HCT116 (cell line): ENCODE measurements around the gene CNTNAP5. TPM values are rescaled to one million over a fixed set of nuclear protein-coding genes. Genes with fewer than 3 reads are reported as not detected.

Experiments
- ATAC-seq: fragments of 200-7000 bp; cut with Tn5 transposase; 2 replicates; pipeline ENCODE4 v1.9.1; 2020; ENCODE audit warnings: mild to moderate bottlenecking, moderate library complexity
- BruUV-seq: library from RNA; stranded (reverse); fragments of 400-500 nt; replicated peaks from 2 replicates; lab custom pipeline; 2021; lab: Mats Ljungman, UMichigan
- CTCF ChIA-PET: fragments of 300-600 bp; sonication (Branson Sonifier 250); formaldehyde crosslinking; loops from one replicate; lab custom pipeline; 2021; ENCODE audit warnings: antibody characterized with exemption; lab: Charles Lee
- POLR2A ChIA-PET: fragments of 300-600, 350-600 bp; sonication (Branson Sonifier 250); formaldehyde crosslinking; loops from one replicate; lab custom pipeline; 2021; ENCODE audit warnings: antibody characterized with exemption; lab: Charles Lee
- RAD21 ChIA-PET, 2 experiments: fragments of 300-600 bp; sonication (Branson Sonifier 250); formaldehyde crosslinking; loops; one replicate each; lab custom pipeline; 2023; ENCODE audit warnings: low total read pairs in 2 of 2; ENCODE audit not compliant: uncharacterized antibody in 2 of 2, unreplicated experiment in 2 of 2, low non-redundant PET in 1 of 2; lab: Charles Lee
- DNase-seq: peaks from one replicate; pipeline ENCODE4 v3.0.0-alpha.2; 2010; ENCODE audit warnings: low read depth, low spot score
- H2AFZ ChIP-seq: fragments of 200-600 bp; shearing (Covaris generic), sonication (generic); 2 replicates; pipeline ENCODE4 v1.6.1; 2017; ENCODE audit warnings: low read depth, mixed run types, mixed read lengths, antibody characterized with exemption, low read length; ENCODE audit not compliant: poor library complexity, severe bottlenecking
- H3K27ac ChIP-seq: 2 replicates; pipeline ENCODE4 v1.5.1; 2012; ENCODE audit warnings: low read depth, low read length
- H3K27me3 ChIP-seq: fragments of 200-600 bp; sonication (generic); 2 replicates; pipeline ENCODE4 v1.6.1; 2016; ENCODE audit warnings: mixed run types, low read length, mixed read lengths; ENCODE audit not compliant: insufficient read depth
- H3K36me3 ChIP-seq, 2 experiments: fragments of 200-500 bp in 1 of 2; fragments of 200-600 bp in 1 of 2; sonication (Bioruptor generic) in 1 of 2; sonication (generic) in 1 of 2; 2 replicates each; pipeline versions ENCODE4 v1.5.1 to v1.6.1; 2014 to 2016; ENCODE audit warnings: low read length in 2 of 2, inconsistent platforms in 1 of 2, mixed read lengths in 1 of 2, mixed run types in 1 of 2; ENCODE audit not compliant: insufficient read depth in 2 of 2, control insufficient read depth in 1 of 2
- H3K4me1 ChIP-seq, 2 experiments: fragments of 200-600 bp in 1 of 2; sonication (generic) in 1 of 2; 2 replicates each; pipeline versions ENCODE4 v1.5.1 to v1.6.1; 2012 to 2017; ENCODE audit warnings: low read length in 2 of 2, inconsistent platforms in 1 of 2, mild to moderate bottlenecking in 1 of 2, mixed read lengths in 1 of 2, mixed run types in 1 of 2, moderate library complexity in 1 of 2; ENCODE audit not compliant: insufficient read depth in 2 of 2, control insufficient read depth in 1 of 2
- H3K4me2 ChIP-seq: fragments of 200-600 bp; sonication (generic); 2 replicates; pipeline ENCODE4 v1.6.1; 2017; ENCODE audit warnings: mixed run types, low read length, mixed read lengths
- H3K4me3 ChIP-seq, 2 experiments: fragments of 200-600 bp in 1 of 2; sonication (generic) in 1 of 2; replicated peaks in 1 of 2; 2 replicates each; pipeline ENCODE4 v1.5.1; 2011 to 2016; ENCODE audit warnings: low read length in 2 of 2, control low read depth in 1 of 2, low read depth in 1 of 2, mild to moderate bottlenecking in 1 of 2, mixed read lengths in 1 of 2, mixed run types in 1 of 2
- H3K79me2 ChIP-seq: fragments of 200-600 bp; sonication (generic); 2 replicates; pipeline ENCODE4 v1.6.1; 2017; ENCODE audit warnings: mild to moderate bottlenecking, mixed run types, low read length, moderate library complexity, mixed read lengths; ENCODE audit not compliant: insufficient read depth
- H3K9ac ChIP-seq: fragments of 200-600 bp; sonication (generic); 2 replicates; pipeline ENCODE4 v1.6.1; 2016; ENCODE audit warnings: low read length, mixed read lengths
- H3K9me2 ChIP-seq: fragments of 200-600 bp; sonication (generic), shearing (Covaris generic); 2 replicates; pipeline ENCODE4 v1.6.1; 2017; ENCODE audit warnings: mixed run types, mild to moderate bottlenecking, moderate library complexity; ENCODE audit not compliant: insufficient read depth
- H3K9me3 ChIP-seq, 2 experiments: fragments of 200-500 bp in 1 of 2; fragments of 200-600 bp in 1 of 2; sonication (Bioruptor generic) in 1 of 2; sonication (generic) in 1 of 2; 2 replicates each; pipeline ENCODE4 v1.6.1; 2014 to 2017; ENCODE audit warnings: low read length in 2 of 2, mixed read lengths in 2 of 2, inconsistent platforms in 1 of 2, low read depth in 1 of 2, mild to moderate bottlenecking in 1 of 2, mixed run types in 1 of 2, moderate library complexity in 1 of 2; ENCODE audit not compliant: control insufficient read depth in 1 of 2, insufficient read depth in 1 of 2
- H4K20me1 ChIP-seq: fragments of 200-600 bp; sonication (generic), shearing (Covaris generic); 2 replicates; pipeline ENCODE4 v1.6.1; 2017; ENCODE audit warnings: mixed run types, mild to moderate bottlenecking, moderate library complexity; ENCODE audit not compliant: insufficient read depth
- ATF3 ChIP-seq: IDR thresholded peaks from 2 replicates; pipeline ENCODE4 v1.6.1; 2012
- CBX3 ChIP-seq: IDR thresholded peaks from 2 replicates; pipeline ENCODE4 v1.6.1; 2012; ENCODE audit warnings: low read depth
- EGR1 ChIP-seq: IDR thresholded peaks from 2 replicates; pipeline ENCODE4 v1.6.1; 2012; ENCODE audit warnings: low read depth
- ELF1 ChIP-seq: IDR thresholded peaks from 2 replicates; pipeline ENCODE4 v1.6.1; 2012; ENCODE audit warnings: low read depth, borderline replicate concordance
- EZH2phosphoT487 ChIP-seq: fragments of 200-600 bp; IDR thresholded peaks from 2 replicates; pipeline ENCODE4 v1.6.1; 2018; ENCODE audit warnings: antibody characterized with exemption, borderline replicate concordance
- FOSL1 ChIP-seq: IDR thresholded peaks from 2 replicates; pipeline ENCODE4 v1.6.1; 2012; ENCODE audit warnings: low read depth
- JUND ChIP-seq: IDR thresholded peaks from 2 replicates; pipeline ENCODE4 v1.6.1; 2012
- POLR2AphosphoS5 ChIP-seq: IDR thresholded peaks from 2 replicates; pipeline ENCODE4 v1.6.1; 2011; ENCODE audit warnings: mild to moderate bottlenecking, low read depth, low read length, moderate library complexity
- RAD21 ChIP-seq: IDR thresholded peaks from 2 replicates; pipeline ENCODE4 v1.6.1; 2012; ENCODE audit warnings: low read depth, mild to moderate bottlenecking
- REST ChIP-seq: IDR thresholded peaks from 2 replicates; pipeline ENCODE4 v1.6.1; 2012; ENCODE audit warnings: low read depth
- SP1 ChIP-seq: IDR thresholded peaks from 2 replicates; pipeline ENCODE4 v1.6.1; 2012; ENCODE audit warnings: low read depth
- SRF ChIP-seq: IDR thresholded peaks from 2 replicates; pipeline ENCODE4 v1.6.1; 2012; ENCODE audit warnings: low read depth
- YY1 ChIP-seq: IDR thresholded peaks from 2 replicates; pipeline ENCODE4 v1.6.1; 2011; ENCODE audit warnings: low read length, low read depth, moderate library complexity, mild to moderate bottlenecking; ENCODE audit not compliant: insufficient replicate concordance; ENCODE audit errors: extremely low read depth
- ZFX ChIP-seq: fragments of 450-650 bp; IDR thresholded peaks from 2 replicates; pipeline ENCODE4 v1.6.1; 2017
- intact Hi-C: fragments of 100-400 bp; cut with micrococcal nuclease; formaldehyde crosslinking; loops from 2 replicates; pipeline ENCODE4 v1.10.0; 2022
- total RNA-seq: library from RNA; stranded (reverse); gene quantifications from one replicate; pipeline ENCODE4 v1.2.1, GENCODE V29; 2021; ENCODE audit not compliant: unreplicated experiment
- TF ChIP-seq, protein P1 (sequence below): IDR thresholded peaks from 2 replicates; pipeline ENCODE4 v1.6.1; 2011; ENCODE audit warnings: mild to moderate bottlenecking, low read length, moderate library complexity; ENCODE audit not compliant: insufficient replicate concordance; ENCODE audit errors: extremely low read depth
- TF ChIP-seq, protein P2 (sequence below), 3 experiments: fragments of 200-600 bp in 1 of 3; sonication (generic) in 1 of 3; IDR thresholded peaks in 2 of 3; conservative IDR thresholded peaks in 1 of 3; 2 replicates each; pipeline ENCODE4 v1.5.1; 2012 to 2017; ENCODE audit warnings: low read depth in 2 of 3, low read length in 2 of 3, antibody characterized with exemption in 1 of 3, borderline replicate concordance in 1 of 3, control low read depth in 1 of 3, mild to moderate bottlenecking in 1 of 3, mixed read lengths in 1 of 3, mixed run types in 1 of 3, moderate library complexity in 1 of 3; ENCODE audit not compliant: insufficient read depth in 1 of 3

The CNTNAP5 gene
- total RNA-seq, 1 experiment from 2014 or later: not detected

DNA sequence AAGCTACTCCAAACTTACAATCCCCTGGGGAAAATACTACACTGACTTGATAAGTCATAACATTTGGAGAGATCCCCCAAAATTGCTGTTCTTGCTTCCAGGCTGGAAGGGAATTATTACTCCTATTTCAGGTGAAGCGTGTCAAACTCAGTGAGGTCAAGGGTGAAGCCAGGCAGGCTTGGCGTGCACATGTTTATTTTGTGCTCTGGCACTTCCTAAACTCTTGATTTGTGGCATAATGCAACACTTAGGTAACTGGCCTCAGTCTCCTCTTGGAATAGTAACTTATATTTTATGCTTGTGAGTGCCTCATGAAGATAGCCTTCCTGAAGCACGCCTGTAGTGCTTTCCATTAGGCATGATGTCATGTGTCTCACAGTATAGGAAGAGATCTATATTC lies 751.2 kb downstream of the CNTNAP5 start:
- no peak for DNase-seq
- H3K9me3 ChIP-seq: peaks cover 19 to 37% of the 10 kb centered on the region in 2 experiments; a peak in 2 of 4 replicates
- RAD21 ChIA-PET: no interaction called here
- no peaks in the 10 kb centered on the region for H3K9me2 ChIP-seq
- H3K79me2 ChIP-seq: no peaks in the 10 kb centered on the region
- CTCF ChIA-PET: no interaction called here
- no peak overlapping the region for H2AFZ ChIP-seq
- intact Hi-C loops: no loop called here
- no peak overlapping the region for H3K9ac ChIP-seq
- H4K20me1 ChIP-seq: no peaks in the 10 kb centered on the region
- H3K36me3 ChIP-seq: no peaks in the 10 kb centered on the region
- POLR2A ChIA-PET: no interaction called here
- H3K27ac ChIP-seq: no peak overlapping the region
- no peak for ATAC-seq
- no peak overlapping the region for H3K4me2 ChIP-seq
- no peaks in the 10 kb centered on the region for H3K27me3 ChIP-seq
- no peak for TF ChIP-seq FOSL1
- TF ChIP-seq YY1: no peak
- no peak for TF ChIP-seq RAD21
- no peak for TF ChIP-seq EGR1
- TF ChIP-seq, protein P1, sequence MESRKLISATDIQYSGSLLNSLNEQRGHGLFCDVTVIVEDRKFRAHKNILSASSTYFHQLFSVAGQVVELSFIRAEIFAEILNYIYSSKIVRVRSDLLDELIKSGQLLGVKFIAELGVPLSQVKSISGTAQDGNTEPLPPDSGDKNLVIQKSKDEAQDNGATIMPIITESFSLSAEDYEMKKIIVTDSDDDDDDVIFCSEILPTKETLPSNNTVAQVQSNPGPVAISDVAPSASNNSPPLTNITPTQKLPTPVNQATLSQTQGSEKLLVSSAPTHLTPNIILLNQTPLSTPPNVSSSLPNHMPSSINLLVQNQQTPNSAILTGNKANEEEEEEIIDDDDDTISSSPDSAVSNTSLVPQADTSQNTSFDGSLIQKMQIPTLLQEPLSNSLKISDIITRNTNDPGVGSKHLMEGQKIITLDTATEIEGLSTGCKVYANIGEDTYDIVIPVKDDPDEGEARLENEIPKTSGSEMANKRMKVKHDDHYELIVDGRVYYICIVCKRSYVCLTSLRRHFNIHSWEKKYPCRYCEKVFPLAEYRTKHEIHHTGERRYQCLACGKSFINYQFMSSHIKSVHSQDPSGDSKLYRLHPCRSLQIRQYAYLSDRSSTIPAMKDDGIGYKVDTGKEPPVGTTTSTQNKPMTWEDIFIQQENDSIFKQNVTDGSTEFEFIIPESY: no peak
- TF ChIP-seq REST: no peak
- TF ChIP-seq ELF1: no peak
- TF ChIP-seq, protein P2, sequence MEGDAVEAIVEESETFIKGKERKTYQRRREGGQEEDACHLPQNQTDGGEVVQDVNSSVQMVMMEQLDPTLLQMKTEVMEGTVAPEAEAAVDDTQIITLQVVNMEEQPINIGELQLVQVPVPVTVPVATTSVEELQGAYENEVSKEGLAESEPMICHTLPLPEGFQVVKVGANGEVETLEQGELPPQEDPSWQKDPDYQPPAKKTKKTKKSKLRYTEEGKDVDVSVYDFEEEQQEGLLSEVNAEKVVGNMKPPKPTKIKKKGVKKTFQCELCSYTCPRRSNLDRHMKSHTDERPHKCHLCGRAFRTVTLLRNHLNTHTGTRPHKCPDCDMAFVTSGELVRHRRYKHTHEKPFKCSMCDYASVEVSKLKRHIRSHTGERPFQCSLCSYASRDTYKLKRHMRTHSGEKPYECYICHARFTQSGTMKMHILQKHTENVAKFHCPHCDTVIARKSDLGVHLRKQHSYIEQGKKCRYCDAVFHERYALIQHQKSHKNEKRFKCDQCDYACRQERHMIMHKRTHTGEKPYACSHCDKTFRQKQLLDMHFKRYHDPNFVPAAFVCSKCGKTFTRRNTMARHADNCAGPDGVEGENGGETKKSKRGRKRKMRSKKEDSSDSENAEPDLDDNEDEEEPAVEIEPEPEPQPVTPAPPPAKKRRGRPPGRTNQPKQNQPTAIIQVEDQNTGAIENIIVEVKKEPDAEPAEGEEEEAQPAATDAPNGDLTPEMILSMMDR (IDR thresholded peaks at IDR 0.05 in 2 of 3, conservative IDR thresholded peaks at IDR 0.05 in 1 of 3; ENCODE audit: borderline replicate concordance in 1 of 3, insufficient read depth in 1 of 3, low read depth in 2 of 3, low read length in 2 of 3): no peak
- TF ChIP-seq SRF: no peak
- TF ChIP-seq ATF3: no peak
- no peak for TF ChIP-seq SP1
- TF ChIP-seq JUND: no peak
- no peak for TF ChIP-seq ZFX
- TF ChIP-seq CBX3: no peak
- no peak for TF ChIP-seq POLR2AphosphoS5
- TF ChIP-seq EZH2phosphoT487: no peak
- H3K4me3 ChIP-seq: no peak overlapping the region
- no TSS peak for BruUV-seq
- H3K4me1 ChIP-seq: no peaks in the 10 kb centered on the region
